NCI-H2171 treated with DMSO at 0.1 percent for 48 hours (cell line): ENCODE results near the gene CST6.
"Not testable (repeated sequence)": the region's sequence is repeated elsewhere in the genome, so short reads cannot be mapped to it uniquely, and the experiment has no call there.

Experiments used
- DNase-seq: peaks from one replicate; lab custom pipeline; 2025; lab: John Stamatoyannopoulos, UW

The CST6 gene

GRCh38 chr11:66015454-66015881 lies 3.7 kb downstream of the CST6 start:
- no peak for DNase-seq

GRCh38 chr11:66015936-66016792 lies 4.4 kb downstream of the CST6 start:
- DNase-seq, result peak; percentile 25

- DNase-seq, result no peak
Observed at GRCh38 chr11:66016793-66017177, 5.0 kb downstream of the CST6 start.

- DNase-seq, result peak; percentile 34
Observed at GRCh38 chr11:66017321-66017720, 5.5 kb downstream of the CST6 start.

- no peak for DNase-seq
Observed at GRCh38 chr11:66020212-66020611, 8.4 kb downstream of the CST6 start.

- DNase-seq, result no peak
Observed at GRCh38 chr11:66020618-66021357, 9.0 kb downstream of the CST6 start.

- DNase-seq, result peak; percentile 66
Observed at GRCh38 chr11:66022401-66023185, 10.8 kb downstream of the CST6 start.

GRCh38 chr11:66023186-66023440 lies 11.3 kb downstream of the CST6 start:
- not testable (repeated sequence) for DNase-seq

- DNase-seq, result no peak
Observed at GRCh38 chr11:66026017-66026529, 14.3 kb downstream of the CST6 start, which contains the start of gene CATSPER1. Gene CATSPER1, minus strand, starts transcription at chr11:66026479. Its CDS starts 100 bp downstream, at chr11:66026379.

GRCh38 chr11:66032957-66033735 lies 21.3 kb downstream of the CST6 start:
- no peak for DNase-seq

- DNase-seq, result peak; percentile 10
Observed at GRCh38 chr11:66035653-66036333, 24.0 kb downstream of the CST6 start.

GRCh38 chr11:66036334-66036710 lies 24.5 kb downstream of the CST6 start:
- DNase-seq, result no peak

GRCh38 chr11:66037327-66037726 lies 25.5 kb downstream of the CST6 start:
- DNase-seq, result no peak

GRCh38 chr11:66039765-66040164 lies 28.0 kb downstream of the CST6 start:
- DNase-seq, result no peak

GRCh38 chr11:66042227-66042995 lies 30.6 kb downstream of the CST6 start:
- no peak for DNase-seq

- DNase-seq, result no peak
Observed at GRCh38 chr11:66042996-66043906, 31.4 kb downstream of the CST6 start.

GRCh38 chr11:66044757-66045156 lies 32.9 kb downstream of the CST6 start:
- no peak for DNase-seq

GRCh38 chr11:66045177-66045639 lies 33.4 kb downstream of the CST6 start:
- peak; percentile 73 for DNase-seq

- DNase-seq, result no peak
Observed at GRCh38 chr11:66046901-66047300, 35.1 kb downstream of the CST6 start.
